Neuronal stem cell (in vitro differentiated cells): ENCODE results near the gene S100A4.

Experiments
- DNase-seq: peaks from one replicate; pipeline ENCODE4 v3.0.0-alpha.2; 2013; ENCODE audit warnings: low spot score
- H2AFZ ChIP-seq: one replicate; pipeline ENCODE4 v1.6.1; 2013; ENCODE audit warnings: mild to moderate bottlenecking, low read length, inconsistent platforms
- H2AK5ac ChIP-seq: 2 replicates; pipeline ENCODE4 v1.6.1; 2013; ENCODE audit warnings: low read depth, mild to moderate bottlenecking, inconsistent platforms, low read length, moderate library complexity, mixed read lengths
- H2BK120ac ChIP-seq: 2 replicates; pipeline ENCODE4 v1.6.1; 2013; ENCODE audit warnings: low read depth, mild to moderate bottlenecking, inconsistent platforms, low read length, moderate library complexity, mixed read lengths
- H2BK12ac ChIP-seq: one replicate; pipeline ENCODE4 v1.6.1; 2013; ENCODE audit warnings: low read length, inconsistent platforms
- H2BK15ac ChIP-seq: 2 replicates; pipeline ENCODE4 v1.6.1; 2013; ENCODE audit warnings: mild to moderate bottlenecking, low read length, inconsistent platforms, mixed read lengths
- H2BK5ac ChIP-seq: one replicate; pipeline ENCODE4 v1.6.1; 2013; ENCODE audit warnings: inconsistent platforms, mild to moderate bottlenecking, low read length, moderate library complexity
- H3K14ac ChIP-seq: one replicate; pipeline ENCODE4 v1.6.1; 2013; ENCODE audit warnings: low read length, inconsistent platforms
- H3K18ac ChIP-seq: 2 replicates; pipeline ENCODE4 v1.6.1; 2013; ENCODE audit warnings: low read length, inconsistent platforms
- H3K23ac ChIP-seq: 2 replicates; pipeline ENCODE4 v1.6.1; 2013; ENCODE audit warnings: low read depth, mild to moderate bottlenecking, mixed read lengths, low read length, inconsistent platforms; ENCODE audit not compliant: poor library complexity
- H3K27ac ChIP-seq: replicated peaks from 3 replicates; pipeline ENCODE4 v1.5.1; 2013; ENCODE audit warnings: low read length, inconsistent platforms
- H3K27me3 ChIP-seq, 3 experiments: 2 replicates each; pipeline ENCODE4 v1.6.1; 2013; ENCODE audit warnings: low read length in 3 of 3, mild to moderate bottlenecking in 2 of 3, inconsistent platforms in 1 of 3, low read depth in 1 of 3, mixed read lengths in 1 of 3, moderate library complexity in 1 of 3; ENCODE audit not compliant: control insufficient read depth in 3 of 3, insufficient read depth in 3 of 3
- H3K36me3 ChIP-seq, 2 donors: replicated peaks in 1 of 2; 2 replicates each; pipeline ENCODE4 v1.6.1; 2013; ENCODE audit warnings: low read length in 2 of 2; ENCODE audit not compliant: control insufficient read depth in 2 of 2, insufficient read depth in 2 of 2
- H3K4ac ChIP-seq: 2 replicates; pipeline ENCODE4 v1.6.1; 2013; ENCODE audit warnings: inconsistent platforms, mild to moderate bottlenecking, low read length, moderate library complexity
- H3K4me1 ChIP-seq, 2 donors: 1 replicate in 1 of 2; 2 replicates in 1 of 2; pipeline ENCODE4 v1.6.1; 2013; ENCODE audit warnings: low read length in 2 of 2, low read depth in 1 of 2; ENCODE audit not compliant: control insufficient read depth in 2 of 2, insufficient read depth in 1 of 2
- H3K4me2 ChIP-seq: one replicate; pipeline ENCODE4 v1.6.1; 2013; ENCODE audit warnings: mild to moderate bottlenecking, low read length, inconsistent platforms; ENCODE audit not compliant: insufficient read depth, poor library complexity, severe bottlenecking
- H3K4me3 ChIP-seq, 2 donors: 2 replicates each; pipeline ENCODE4 v1.5.1; 2013; ENCODE audit warnings: low read length in 2 of 2, mild to moderate bottlenecking in 2 of 2, inconsistent platforms in 1 of 2, moderate library complexity in 1 of 2
- H3K79me1 ChIP-seq: one replicate; pipeline ENCODE4 v1.6.1; 2013; ENCODE audit warnings: low read depth, mild to moderate bottlenecking, inconsistent platforms, low read length, moderate library complexity
- H3K9ac ChIP-seq: one replicate; pipeline ENCODE4 v1.6.1; 2013; ENCODE audit warnings: mild to moderate bottlenecking, low read depth, low read length, inconsistent platforms; ENCODE audit not compliant: poor library complexity
- H3K9me3 ChIP-seq, 2 donors: replicated peaks in 1 of 2; 2 replicates each; pipeline versions ENCODE3 to v1.6.1; 2013; ENCODE audit warnings: low read length in 2 of 2, mild to moderate bottlenecking in 2 of 2, inconsistent platforms in 1 of 2, low read depth in 1 of 2, mixed read lengths in 1 of 2, moderate library complexity in 1 of 2; ENCODE audit not compliant: control insufficient read depth in 2 of 2, insufficient read depth in 1 of 2
- H4K8ac ChIP-seq: one replicate; pipeline ENCODE4 v1.6.1; 2013; ENCODE audit warnings: low read depth, mild to moderate bottlenecking, inconsistent platforms, low read length, moderate library complexity
- H4K91ac ChIP-seq: one replicate; pipeline ENCODE4 v1.6.1; 2013; ENCODE audit warnings: low read length, low read depth, mild to moderate bottlenecking, inconsistent platforms; ENCODE audit not compliant: poor library complexity
- WGBS, 2 donors: extraction: QIAGEN DNeasy Blood & Tissue Kit; methylation state at CpG; one replicate each; pipeline ENCODE4 v1.1.7; 2013; ENCODE audit warnings: missing lambda C conversion rate in 2 of 2, mixed read lengths in 1 of 2; ENCODE audit not compliant: insufficient read length in 2 of 2, insufficient replicate concordance in 1 of 2; ENCODE audit errors: extremely low coverage in 2 of 2; 5-methylcytosine and 5-hydroxymethylcytosine counted together

Gene S100A4

DNA sequence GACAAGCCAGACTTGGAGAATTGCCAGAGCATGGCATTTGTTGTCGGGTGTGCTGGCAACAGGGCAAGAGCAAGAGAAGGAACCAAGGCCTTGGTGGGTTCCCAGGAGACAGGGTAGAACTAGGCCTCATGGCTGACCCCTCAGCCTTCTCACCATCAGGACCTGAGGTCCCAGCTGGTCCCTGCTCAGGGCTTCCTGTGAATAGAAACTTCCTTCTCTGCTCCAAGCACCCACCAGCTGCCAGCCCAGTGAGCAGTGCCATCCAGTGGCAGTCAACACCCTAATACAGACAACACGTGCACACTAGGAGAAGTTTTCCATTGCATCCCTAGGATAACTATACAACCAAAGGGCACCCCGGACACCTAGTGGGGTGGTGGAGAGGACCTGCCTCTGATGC, 32.6 kb downstream of the S100A4 start:
- Histone ChIP-seq H3K79me1 (no peaks in the 10 kb centered on the region), H3K23ac (no peak overlapping the region), H3K9ac (no peak overlapping the region), H2BK5ac (no peak overlapping the region), H2AK5ac (no peak overlapping the region), H3K18ac (no peak overlapping the region), H4K91ac (no peak overlapping the region), H3K9me3 (no peaks in the 10 kb centered on the region), H3K4ac (no peak overlapping the region), H2BK12ac (no peak overlapping the region), H4K8ac (no peak overlapping the region), H3K27me3 (peaks cover 0 to 14% (median 0%) of the 10 kb centered on the region in 3 experiments), H3K4me3 (no peak overlapping the region), H3K36me3 (no peaks in the 10 kb centered on the region), H3K4me1 (peaks cover 0 to 3% of the 10 kb centered on the region in 2 donors), H3K14ac (no peak overlapping the region), H2BK120ac (no peak overlapping the region), H2BK15ac (no peak overlapping the region), H3K4me2 (no peak overlapping the region), H2AFZ (no peak overlapping the region), H3K27ac (no peak overlapping the region)
- WGBS, 2 donors: no CpG with 5 or more reads among the region's 3 CpGs
- no peak for DNase-seq

- DNase-seq: peak; percentile 71
- H2BK12ac ChIP-seq: no peak overlapping the region
Observed at GRCh38 chr1:153510984-153511410, 34.6 kb downstream of the S100A4 start.

GRCh38 chr1:153509729-153510354, 35.8 kb downstream of the S100A4 start:
- no peak overlapping the region for H2AK5ac ChIP-seq
- H3K4me1 ChIP-seq: no peaks in the 10 kb centered on the region
- no peak overlapping the region for H3K4me2 ChIP-seq
- H3K9ac ChIP-seq: no peak overlapping the region
- peaks cover 0 to 14% (median 0%) of the 10 kb centered on the region in 3 experiments for H3K27me3 ChIP-seq
- no peak overlapping the region for H3K4me3 ChIP-seq
- no peak overlapping the region for H2BK15ac ChIP-seq
- no peak overlapping the region for H2BK120ac ChIP-seq
- H3K4ac ChIP-seq: no peak overlapping the region
- H3K14ac ChIP-seq: no peak overlapping the region
- no peak overlapping the region for H3K18ac ChIP-seq
- H2BK5ac ChIP-seq: no peak overlapping the region
- DNase-seq: no peak
- H3K36me3 ChIP-seq: no peaks in the 10 kb centered on the region
- no peak overlapping the region for H3K23ac ChIP-seq
- no peak overlapping the region for H4K91ac ChIP-seq
- H4K8ac ChIP-seq: no peak overlapping the region
- H3K79me1 ChIP-seq: no peaks in the 10 kb centered on the region
- H2AFZ ChIP-seq: no peak overlapping the region
- H2BK12ac ChIP-seq: no peak overlapping the region
- peaks cover 0 to 1% of the 10 kb centered on the region in 2 donors for H3K9me3 ChIP-seq
- H3K27ac ChIP-seq: no peak overlapping the region
- no CpG with 5 or more reads among the region's 4 CpGs for WGBS, 2 donors

More at GRCh38 chr1:153510984-153511410, 34.6 kb downstream of the S100A4 start:
- H3K9ac ChIP-seq: no peak overlapping the region
- no peaks in the 10 kb centered on the region for H3K9me3 ChIP-seq
- H3K79me1 ChIP-seq: no peaks in the 10 kb centered on the region
- no peak overlapping the region for H2BK5ac ChIP-seq
- no peak overlapping the region for H3K14ac ChIP-seq
- no peak overlapping the region for H2BK120ac ChIP-seq
- no peak overlapping the region for H2AK5ac ChIP-seq
- peak overlapping the region; percentile 49 for H3K23ac ChIP-seq
- no peak overlapping the region for H3K4ac ChIP-seq
- peaks cover 0 to 3% of the 10 kb centered on the region in 2 donors for H3K4me1 ChIP-seq
- no CpG with 5 or more reads among the region's 7 CpGs for WGBS, 2 donors
- no peak overlapping the region for H3K4me3 ChIP-seq
- H4K8ac ChIP-seq: no peak overlapping the region
- no peak overlapping the region for H4K91ac ChIP-seq
- H3K18ac ChIP-seq: no peak overlapping the region
- H3K27me3 ChIP-seq: peaks cover 0 to 17% (median 0%) of the 10 kb centered on the region in 3 experiments
- H3K27ac ChIP-seq: no peak overlapping the region
- H3K4me2 ChIP-seq: no peak overlapping the region
- H2BK15ac ChIP-seq: no peak overlapping the region
- H2AFZ ChIP-seq: peak overlapping the region; percentile 61
- H3K36me3 ChIP-seq: no peaks in the 10 kb centered on the region

- Histone ChIP-seq H2BK15ac (no peak overlapping the region), H2BK12ac (no peak overlapping the region), H3K23ac (no peak overlapping the region), H2AK5ac (no peak overlapping the region), H4K8ac (no peak overlapping the region), H3K4me3 (no peak overlapping the region), H3K79me1 (no peaks in the 10 kb centered on the region), H4K91ac (no peak overlapping the region), H3K4me1 (no peaks in the 10 kb centered on the region), H2BK120ac (no peak overlapping the region), H3K9ac (no peak overlapping the region), H3K36me3 (no peaks in the 10 kb centered on the region), H2AFZ (no peak overlapping the region), H3K27me3 (peaks cover 0 to 14% (median 0%) of the 10 kb centered on the region in 3 experiments), H3K14ac (no peak overlapping the region), H3K27ac (no peak overlapping the region), H3K4ac (no peak overlapping the region), H3K9me3 (peaks cover 0 to 1% of the 10 kb centered on the region in 2 donors), H3K4me2 (no peak overlapping the region), H2BK5ac (no peak overlapping the region), H3K18ac (no peak overlapping the region)
- WGBS, 2 donors: no CpG with 5 or more reads among the region's 3 CpGs
- no peak for DNase-seq
Observed at GRCh38 chr1:153509036-153509435, 36.6 kb downstream of the S100A4 start.
